Raji (cell line): Measurements from ENCODE around the gene GJB4.

ENCODE experiments used
- POLR2A ChIP-seq: IDR thresholded peaks from 2 replicates; pipeline ENCODE4 v1.6.1; 2011; ENCODE audit warnings: low read depth, low read length, control low read depth; ENCODE audit not compliant: insufficient read depth

Gene GJB4

GRCh38 chr1:34781844-34782391, 22.4 kb downstream of the GJB4 start:
- no peak for TF ChIP-seq POLR2A

DNA sequence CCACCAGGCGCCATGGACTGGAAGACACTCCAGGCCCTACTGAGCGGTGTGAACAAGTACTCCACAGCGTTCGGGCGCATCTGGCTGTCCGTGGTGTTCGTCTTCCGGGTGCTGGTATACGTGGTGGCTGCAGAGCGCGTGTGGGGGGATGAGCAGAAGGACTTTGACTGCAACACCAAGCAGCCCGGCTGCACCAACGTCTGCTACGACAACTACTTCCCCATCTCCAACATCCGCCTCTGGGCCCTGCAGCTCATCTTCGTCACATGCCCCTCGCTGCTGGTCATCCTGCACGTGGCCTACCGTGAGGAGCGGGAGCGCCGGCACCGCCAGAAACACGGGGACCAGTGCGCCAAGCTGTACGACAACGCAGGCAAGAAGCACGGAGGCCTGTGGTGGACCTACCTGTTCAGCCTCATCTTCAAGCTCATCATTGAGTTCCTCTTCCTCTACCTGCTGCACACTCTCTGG, 25.2 kb downstream of the GJB4 start:
- no peak for TF ChIP-seq POLR2A

DNA sequence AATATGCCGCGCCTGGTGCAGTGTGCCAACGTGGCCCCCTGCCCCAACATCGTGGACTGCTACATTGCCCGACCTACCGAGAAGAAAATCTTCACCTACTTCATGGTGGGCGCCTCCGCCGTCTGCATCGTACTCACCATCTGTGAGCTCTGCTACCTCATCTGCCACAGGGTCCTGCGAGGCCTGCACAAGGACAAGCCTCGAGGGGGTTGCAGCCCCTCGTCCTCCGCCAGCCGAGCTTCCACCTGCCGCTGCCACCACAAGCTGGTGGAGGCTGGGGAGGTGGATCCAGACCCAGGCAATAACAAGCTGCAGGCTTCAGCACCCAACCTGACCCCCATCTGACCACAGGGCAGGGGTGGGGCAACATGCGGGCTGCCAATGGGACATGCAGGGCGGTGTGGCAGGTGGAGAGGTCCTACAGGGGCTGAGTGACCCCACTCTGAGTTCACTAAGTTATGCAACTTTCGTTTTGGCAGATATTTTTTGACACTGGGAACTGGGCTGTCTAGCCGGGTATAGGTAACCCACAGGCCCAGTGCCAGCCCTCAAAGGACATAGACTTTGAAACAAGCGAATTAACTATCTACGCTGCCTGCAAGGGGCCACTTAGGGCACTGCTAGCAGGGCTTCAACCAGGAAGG, 25.8 kb downstream of the GJB4 start:
- no peak for TF ChIP-seq POLR2A

- no peak for TF ChIP-seq POLR2A
These were observed 26.4 kb downstream of the GJB4 start for GRCh38 chr1:34785875-34786470.

DNA sequence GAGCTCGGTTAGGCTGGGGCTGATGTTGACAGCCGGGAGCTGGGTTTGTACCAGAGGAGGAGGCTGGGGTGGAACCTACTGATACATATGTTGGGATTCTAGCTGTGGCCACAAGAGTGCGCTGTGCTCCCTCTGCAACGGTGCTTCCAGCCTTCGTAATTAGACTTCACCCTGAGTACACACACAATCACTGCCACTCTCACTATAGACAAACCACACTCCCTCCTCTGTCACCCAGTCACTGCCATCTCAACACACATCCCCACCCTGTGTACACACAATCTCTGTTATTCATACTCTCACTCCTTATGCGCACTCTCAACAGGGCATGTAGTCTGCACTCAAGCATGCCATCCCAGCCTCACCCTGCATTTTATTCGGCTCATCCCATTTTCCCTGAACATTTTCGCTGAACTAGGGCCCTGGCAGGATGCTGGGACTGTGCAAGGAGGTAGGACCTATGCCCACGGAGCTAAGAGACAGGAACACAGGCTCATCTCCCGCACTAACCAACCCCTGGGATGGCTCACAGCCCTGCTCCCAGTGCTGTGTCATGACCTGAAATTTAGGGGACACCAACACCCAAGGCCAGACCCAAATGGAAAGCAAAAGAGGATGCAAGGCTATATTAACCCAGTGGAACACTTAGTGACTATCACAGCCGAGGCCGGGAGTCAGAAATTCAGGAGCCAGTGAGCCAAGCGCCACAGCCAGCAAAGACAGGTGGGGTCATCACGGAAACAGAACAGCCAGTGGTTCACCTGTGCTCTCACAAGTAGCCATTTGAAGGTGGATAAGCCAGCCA, 27.2 kb downstream of the GJB4 start:
- TF ChIP-seq POLR2A = no peak

DNA sequence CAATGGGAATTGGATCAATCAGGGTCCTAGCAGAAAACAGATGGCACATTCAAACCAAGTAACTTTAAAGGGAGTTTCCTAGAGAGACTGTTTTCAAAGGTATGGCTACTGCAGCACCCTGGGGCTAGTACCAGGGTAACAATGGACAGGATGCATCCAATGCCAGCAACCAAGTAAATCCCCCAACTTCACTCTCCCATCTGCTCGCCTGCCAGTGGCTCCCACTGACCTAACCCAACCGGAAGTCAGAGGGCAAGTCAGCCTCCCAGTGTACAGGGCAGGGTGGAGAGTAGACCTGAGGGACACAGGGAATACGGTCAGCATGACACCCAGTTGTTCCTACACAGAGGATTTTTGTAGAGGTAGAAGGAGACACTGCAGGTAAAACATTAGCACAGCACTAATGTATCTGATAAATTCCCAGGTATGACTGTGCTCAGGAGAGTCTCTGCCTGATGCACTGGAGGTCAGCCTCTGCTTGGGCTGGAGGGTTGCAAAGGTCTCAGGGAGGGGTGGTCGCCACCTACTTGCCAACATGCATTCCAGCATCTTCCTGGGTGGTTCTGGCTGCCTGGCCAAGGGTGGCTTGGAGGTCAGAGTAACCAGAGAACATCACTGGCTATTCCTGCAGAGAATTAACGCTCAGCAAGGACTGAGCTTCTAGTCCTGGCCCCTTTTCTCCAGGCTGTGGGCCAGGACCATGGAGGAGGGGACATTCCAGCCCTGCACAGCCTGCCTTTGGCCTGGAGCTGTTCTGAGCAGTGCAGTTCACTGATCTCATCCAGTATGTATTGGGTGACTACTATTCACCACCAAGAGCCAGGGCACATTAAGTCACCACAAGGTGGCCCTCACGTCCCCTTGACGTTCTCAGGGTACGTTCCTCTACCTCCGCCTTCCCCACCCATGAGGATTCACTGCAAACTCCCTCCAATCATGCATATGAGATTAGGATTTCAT, 28.2 kb downstream of the GJB4 start:
- no peak for TF ChIP-seq POLR2A

DNA sequence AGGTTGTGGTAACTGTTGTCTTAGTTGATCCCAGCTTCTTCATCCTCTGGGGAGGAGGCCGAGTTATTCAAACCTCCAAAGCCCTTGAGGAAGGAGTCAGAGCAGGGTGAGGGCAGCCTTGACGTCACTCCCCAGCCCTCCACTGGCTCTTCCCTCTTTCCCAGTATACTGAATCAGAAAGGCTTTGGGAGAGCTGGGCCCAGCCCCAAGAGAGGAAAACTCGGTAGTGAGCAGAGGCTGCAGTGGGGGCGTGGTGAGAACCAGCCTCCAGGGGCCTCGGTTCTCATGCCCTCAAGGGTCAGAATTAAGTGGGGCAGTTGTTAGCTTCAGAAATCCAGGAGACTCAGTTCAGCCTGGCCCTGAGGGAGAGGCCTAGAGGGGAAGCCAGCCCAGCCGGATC, 31.4 kb downstream of the GJB4 start:
- no peak for TF ChIP-seq POLR2A

DNA sequence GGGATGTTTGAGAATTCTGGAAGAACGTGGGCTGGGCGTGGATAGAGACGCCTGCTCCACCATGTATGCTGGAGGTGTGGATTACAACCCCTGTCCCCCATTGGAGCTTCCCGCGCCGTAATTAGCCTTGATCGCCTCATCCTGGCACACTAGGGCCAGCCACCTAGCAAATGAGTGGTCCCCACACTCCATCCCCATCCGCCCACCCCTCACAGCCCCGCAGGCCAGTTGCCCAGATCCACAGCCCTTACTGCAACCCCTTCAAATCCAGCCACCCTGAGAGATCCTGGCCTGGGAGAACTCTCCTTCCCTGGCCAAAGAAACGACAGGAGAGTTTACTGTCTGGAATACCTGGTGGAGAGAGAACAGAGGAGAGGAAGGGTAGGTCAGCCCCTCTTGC, 32.9 kb downstream of the GJB4 start:
- no peak for TF ChIP-seq POLR2A

DNA sequence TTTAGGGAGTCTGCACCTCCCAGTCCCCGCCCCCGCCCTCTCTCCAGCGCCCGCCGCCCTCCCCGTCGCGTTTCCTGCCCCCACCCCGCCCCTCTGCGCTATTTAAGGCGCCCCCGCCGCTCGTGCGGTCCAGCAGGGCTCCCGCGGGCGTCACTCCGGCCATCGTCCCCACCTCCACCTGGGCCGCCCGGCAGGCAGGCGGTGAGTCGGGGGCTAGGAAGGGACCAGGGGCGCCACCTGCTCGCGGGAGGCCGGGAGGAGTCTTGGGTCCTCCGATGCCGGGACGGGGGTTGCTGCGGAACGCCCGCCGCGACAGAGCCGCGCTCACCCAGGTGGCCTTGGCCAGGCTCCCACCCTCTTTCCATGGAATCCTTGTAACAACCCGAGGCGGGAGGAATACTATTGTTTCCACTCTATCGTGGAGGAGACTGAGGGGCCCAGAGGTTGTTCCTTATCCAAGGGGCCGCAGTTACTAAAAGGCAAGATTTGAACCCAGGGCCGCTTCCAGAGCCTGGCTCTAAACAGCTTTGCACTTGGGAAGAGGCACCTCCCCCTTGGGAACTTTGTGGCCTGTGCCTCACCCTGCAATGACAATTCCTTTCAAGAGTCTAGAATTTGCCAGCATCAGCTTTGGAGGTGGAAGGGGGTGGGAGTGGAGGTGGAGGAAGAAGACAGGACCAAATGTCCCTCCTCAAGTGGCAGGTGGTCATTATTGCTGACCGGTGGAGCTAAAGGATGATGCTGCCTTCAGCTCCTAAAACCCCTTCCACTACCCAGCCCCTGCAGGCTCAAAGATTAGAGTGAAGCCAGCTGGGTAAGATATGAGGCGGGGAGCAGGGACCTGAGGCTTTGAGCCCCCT, 33.6 kb downstream of the GJB4 start, which contains the start of gene GJA4:
TSS of gene GJA4 (plus strand) at position 132 of the 860 bp plus-strand sequence. CDS start 1,215 bp downstream, outside the sequence.
- no peak for TF ChIP-seq POLR2A

DNA sequence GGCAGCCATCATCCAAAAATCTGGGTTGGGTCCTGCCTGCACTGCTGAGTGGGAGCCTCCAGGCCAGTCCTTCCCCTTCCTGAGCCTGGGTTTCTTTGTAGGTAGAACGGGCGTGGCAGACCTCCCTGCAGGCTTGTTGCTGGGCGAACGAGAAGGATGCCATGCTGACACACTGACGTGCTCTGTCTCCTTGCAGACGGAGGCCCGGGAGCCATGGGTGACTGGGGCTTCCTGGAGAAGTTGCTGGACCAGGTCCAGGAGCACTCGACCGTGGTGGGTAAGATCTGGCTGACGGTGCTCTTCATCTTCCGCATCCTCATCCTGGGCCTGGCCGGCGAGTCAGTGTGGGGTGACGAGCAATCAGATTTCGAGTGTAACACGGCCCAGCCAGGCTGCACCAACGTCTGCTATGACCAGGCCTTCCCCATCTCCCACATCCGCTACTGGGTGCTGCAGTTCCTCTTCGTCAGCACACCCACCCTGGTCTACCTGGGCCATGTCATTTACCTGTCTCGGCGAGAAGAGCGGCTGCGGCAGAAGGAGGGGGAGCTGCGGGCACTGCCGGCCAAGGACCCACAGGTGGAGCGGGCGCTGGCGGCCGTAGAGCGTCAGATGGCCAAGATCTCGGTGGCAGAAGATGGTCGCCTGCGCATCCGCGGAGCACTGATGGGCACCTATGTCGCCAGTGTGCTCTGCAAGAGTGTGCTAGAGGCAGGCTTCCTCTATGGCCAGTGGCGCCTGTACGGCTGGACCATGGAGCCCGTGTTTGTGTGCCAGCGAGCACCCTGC, 34.7 kb downstream of the GJB4 start:
- TF ChIP-seq POLR2A = no peak

GRCh38 chr1:34794790-34795180, 35.2 kb downstream of the GJB4 start:
- TF ChIP-seq POLR2A = no peak

- TF ChIP-seq POLR2A = no peak
These were observed 36.4 kb downstream of the GJB4 start for GRCh38 chr1:34795916-34796315.

DNA sequence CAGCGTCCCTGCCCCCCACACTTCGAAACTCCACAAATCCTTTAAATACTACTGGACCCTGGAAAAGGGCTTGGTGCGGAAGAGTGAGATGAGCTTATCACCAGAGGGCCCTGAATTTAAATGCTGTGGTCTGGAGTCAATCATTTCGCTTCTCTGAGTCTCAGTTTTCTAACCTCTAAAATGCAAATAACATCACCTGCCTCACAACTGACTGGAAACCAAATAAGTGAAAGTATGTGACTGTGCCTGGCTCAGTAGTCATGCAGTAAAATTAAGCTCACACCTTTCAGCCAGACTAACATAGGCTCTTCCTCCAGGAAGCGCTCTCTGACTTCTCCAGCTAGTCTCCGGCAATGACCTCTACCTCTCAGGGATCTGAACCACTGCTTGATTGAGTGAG, 37.5 kb downstream of the GJB4 start:
- TF ChIP-seq POLR2A = no peak
